ENCODE results near the gene GGCX. TPM values are rescaled to one million over a fixed set of nuclear protein-coding genes. Genes with fewer than 3 reads are reported as not detected.

The GGCX gene
- total RNA-seq, 2 donors from 2014 or later = 21.3 to 21.7 TPM

DNA sequence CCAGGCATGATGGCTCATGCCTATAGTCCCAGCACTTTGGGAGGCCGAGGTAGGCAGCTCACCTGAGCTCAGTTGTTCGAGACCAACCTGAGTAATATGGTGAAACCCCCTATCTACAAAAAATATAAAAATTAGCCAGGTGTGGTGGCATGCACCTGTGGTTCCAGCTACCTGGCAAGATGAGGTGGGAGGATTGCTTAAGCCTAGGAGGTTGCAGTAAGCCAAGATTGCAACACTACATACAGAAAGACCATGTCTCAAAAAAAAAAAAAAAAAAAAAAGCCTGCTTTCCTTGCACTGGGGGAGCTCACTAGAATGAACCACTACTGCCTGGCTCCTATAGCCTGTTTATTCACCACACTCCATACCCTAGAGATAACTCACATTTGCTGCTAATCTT, 29.7 kb downstream of the GGCX start:
- Mint-ChIP-seq H3K4me3 (no peak overlapping the region), H3K4me1 (peaks cover 5% of the 10 kb centered on the region), H3K27me3 (peaks cover 7% of the 10 kb centered on the region), H3K27ac (no peak overlapping the region), H3K36me3 (ENCODE audit: low read depth) (no peaks in the 10 kb centered on the region), H3K9me3 (no peaks in the 10 kb centered on the region)
- no peak for ATAC-seq (replicated peaks)

DNA sequence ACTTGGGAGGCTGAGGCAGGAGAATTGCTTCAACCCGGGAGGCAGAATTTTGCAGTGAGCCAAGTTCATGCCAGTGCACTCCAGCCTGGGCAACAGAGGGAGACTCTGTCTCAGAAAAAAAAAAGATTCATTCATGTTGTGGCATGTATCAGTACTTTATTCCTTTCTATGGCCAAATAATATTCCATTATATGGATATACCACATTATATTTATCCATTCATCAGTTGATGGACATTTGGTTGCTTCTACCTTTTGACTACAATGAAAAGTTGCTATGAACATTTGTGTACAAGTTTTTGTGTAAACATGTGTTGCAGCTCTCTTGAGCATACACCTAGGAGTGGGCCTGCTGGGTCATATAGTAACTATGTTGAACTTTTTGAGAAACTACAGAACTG, 31.5 kb downstream of the GGCX start:
- Mint-ChIP-seq H3K4me1 (no peaks in the 10 kb centered on the region), H3K27ac (no peak overlapping the region), H3K4me3 (no peak overlapping the region), H3K27me3 (peaks cover 9% of the 10 kb centered on the region), H3K9me3 (no peaks in the 10 kb centered on the region), H3K36me3 (ENCODE audit: low read depth) (no peaks in the 10 kb centered on the region)
- no peak for ATAC-seq (replicated peaks)

DNA sequence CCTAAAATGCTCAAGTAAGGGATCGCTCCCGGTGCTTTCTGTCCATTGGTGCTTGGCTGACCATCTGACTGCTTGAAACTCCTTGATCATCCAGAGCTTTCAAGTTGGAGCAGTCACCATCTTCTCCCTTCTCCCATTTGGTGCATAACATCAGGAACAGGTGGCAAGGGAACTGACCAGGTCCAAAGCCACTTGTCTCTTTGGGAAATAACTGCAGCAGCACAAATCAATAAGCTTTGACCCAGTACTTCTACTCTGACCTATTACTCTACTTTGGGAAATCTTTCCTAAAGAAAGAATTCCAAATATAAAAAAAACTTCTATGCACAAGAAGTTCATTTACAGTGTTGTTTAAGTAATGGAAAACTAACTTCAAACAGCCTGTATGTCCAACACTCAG, 32.9 kb downstream of the GGCX start:
- Mint-ChIP-seq H3K27me3 (peaks cover 9% of the 10 kb centered on the region), H3K27ac (no peak overlapping the region), H3K4me3 (no peak overlapping the region), H3K36me3 (ENCODE audit: low read depth) (no peaks in the 10 kb centered on the region), H3K9me3 (no peaks in the 10 kb centered on the region), H3K4me1 (no peaks in the 10 kb centered on the region)
- no peak for ATAC-seq (replicated peaks)

DNA sequence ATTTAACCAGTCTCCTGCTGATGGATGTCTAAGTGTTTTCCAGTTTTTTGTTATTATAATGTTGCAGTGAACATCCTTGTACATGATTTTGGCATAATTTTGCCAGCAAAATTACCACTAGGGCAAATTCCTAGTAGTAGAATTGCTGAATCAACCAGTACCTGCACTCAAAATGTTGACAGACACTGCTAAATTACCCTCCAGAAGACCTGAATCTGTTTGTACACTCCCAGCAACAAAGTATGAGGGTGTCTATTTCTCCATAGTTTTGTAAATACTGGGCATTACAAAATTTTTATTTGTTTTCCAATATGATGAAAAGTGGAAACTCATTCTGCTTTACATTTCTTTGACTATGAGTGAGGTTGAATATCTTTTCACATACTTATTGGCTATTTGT, 33.5 kb downstream of the GGCX start:
- Mint-ChIP-seq H3K9me3 (no peaks in the 10 kb centered on the region), H3K4me3 (no peak overlapping the region), H3K36me3 (ENCODE audit: low read depth) (no peaks in the 10 kb centered on the region), H3K27ac (no peak overlapping the region), H3K4me1 (no peaks in the 10 kb centered on the region), H3K27me3 (peaks cover 9% of the 10 kb centered on the region)
- ATAC-seq (replicated peaks) = no peak

DNA sequence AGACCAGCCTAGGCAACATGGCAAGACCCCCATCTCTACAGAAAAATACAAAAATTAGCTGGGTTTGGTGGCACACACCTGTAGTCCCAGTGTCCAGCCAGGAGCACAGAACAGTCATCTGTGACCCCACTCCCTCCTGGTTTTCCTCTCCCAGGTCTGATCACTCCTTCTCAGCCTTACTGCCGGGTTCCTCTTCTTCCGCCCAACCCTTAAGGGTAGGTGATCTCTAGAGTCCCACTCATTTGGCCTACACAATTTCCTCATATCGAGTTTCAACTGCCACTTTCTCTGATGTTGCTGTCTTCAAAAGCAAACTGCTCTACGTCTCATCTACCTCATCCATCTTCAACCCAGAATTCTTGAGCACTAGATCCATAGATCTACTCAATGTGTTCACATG, 35.7 kb downstream of the GGCX start:
- Mint-ChIP-seq H3K4me1 (no peaks in the 10 kb centered on the region), H3K36me3 (ENCODE audit: low read depth) (no peaks in the 10 kb centered on the region), H3K9me3 (no peaks in the 10 kb centered on the region), H3K4me3 (no peak overlapping the region), H3K27me3 (peaks cover 9% of the 10 kb centered on the region), H3K27ac (no peak overlapping the region)
- ATAC-seq (replicated peaks) = no peak

DNA sequence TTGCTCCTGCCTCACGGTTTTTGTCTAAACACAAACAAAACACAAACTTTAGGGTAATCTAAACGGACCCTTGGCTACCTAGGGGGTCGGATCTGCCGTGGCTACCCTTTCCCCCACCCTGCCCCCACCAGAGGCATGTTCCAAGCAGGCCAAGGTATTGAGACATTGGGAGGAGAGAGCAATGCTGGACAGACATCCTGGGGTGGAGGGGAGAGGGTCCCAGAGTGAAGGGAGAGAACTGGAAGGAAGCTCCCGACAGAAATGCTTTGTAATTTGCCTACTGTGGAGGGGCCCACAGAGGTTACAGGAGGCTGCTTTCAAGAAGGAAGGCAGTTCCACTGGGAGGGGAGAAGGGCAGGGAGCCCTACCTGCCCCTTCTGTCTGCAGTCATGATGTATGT, 36.3 kb downstream of the GGCX start:
- peaks cover 9% of the 10 kb centered on the region for H3K27me3 Mint-ChIP-seq
- H3K9me3 Mint-ChIP-seq = no peaks in the 10 kb centered on the region
- no peaks in the 10 kb centered on the region for H3K4me1 Mint-ChIP-seq
- H3K4me3 Mint-ChIP-seq = no peak overlapping the region
- H3K36me3 Mint-ChIP-seq (ENCODE audit: low read depth) = no peaks in the 10 kb centered on the region
- no peak for ATAC-seq (replicated peaks)
- no peak overlapping the region for H3K27ac Mint-ChIP-seq

DNA sequence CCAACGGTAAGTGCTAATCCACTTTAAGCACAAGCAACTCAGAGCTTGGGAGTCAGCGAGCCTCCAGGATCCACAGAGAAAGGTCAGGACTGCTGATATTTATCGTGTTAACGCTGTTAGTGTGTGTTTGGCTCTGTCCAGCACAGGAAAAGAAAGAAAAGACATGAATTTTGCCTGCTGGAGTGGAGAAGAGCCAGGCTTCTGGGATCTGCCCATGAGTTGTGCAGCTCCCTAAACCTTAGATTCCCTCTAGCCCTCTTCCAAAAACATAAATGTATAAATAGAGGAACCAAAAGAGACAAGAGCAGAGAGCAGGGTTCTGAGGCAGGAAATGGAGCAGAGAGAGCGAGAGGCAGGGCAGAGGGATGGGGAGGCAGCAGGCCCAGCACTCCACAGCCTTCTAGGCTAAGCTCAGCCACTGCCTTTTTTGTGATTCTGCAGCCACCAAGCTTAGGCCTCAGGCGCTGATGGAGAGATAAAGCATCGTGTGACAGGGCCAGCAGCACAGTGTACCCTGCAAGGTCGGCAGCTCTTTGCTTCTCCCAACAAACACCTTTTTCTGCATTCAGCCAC, 36.9 kb downstream of the GGCX start:
- no peak overlapping the region for H3K27ac Mint-ChIP-seq

DNA sequence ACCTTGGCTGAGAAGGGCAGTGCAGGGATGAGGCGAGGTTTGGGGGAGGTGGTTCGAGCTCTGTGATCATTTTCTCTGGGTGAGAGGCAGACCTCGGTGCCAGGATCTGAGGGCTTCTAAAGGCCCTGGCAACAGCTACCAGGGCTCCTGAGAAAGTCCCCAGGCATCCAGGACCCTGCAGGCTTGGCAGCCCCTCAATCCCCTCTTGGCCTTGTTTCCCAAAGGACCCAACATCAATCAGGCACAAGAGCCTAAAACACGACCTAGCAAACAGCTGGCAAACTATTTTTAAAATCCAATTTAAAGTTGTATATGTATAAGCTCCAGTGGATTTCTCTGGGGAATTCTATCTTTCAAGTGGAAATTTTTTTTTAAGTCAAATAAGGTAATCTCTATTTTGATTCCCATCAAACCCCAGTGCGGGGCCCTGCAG, 37.4 kb downstream of the GGCX start:
- H3K27ac Mint-ChIP-seq = no peak overlapping the region
- H3K27me3 Mint-ChIP-seq = peaks cover 9% of the 10 kb centered on the region

More for the DNA sequence above, 36.9 kb downstream of the GGCX start:
- Mint-ChIP-seq H3K4me1 (no peaks in the 10 kb centered on the region), H3K9me3 (no peaks in the 10 kb centered on the region), H3K4me3 (no peak overlapping the region), H3K36me3 (ENCODE audit: low read depth) (no peaks in the 10 kb centered on the region), H3K27me3 (peaks cover 9% of the 10 kb centered on the region)
- no peak for ATAC-seq (replicated peaks)

DNA sequence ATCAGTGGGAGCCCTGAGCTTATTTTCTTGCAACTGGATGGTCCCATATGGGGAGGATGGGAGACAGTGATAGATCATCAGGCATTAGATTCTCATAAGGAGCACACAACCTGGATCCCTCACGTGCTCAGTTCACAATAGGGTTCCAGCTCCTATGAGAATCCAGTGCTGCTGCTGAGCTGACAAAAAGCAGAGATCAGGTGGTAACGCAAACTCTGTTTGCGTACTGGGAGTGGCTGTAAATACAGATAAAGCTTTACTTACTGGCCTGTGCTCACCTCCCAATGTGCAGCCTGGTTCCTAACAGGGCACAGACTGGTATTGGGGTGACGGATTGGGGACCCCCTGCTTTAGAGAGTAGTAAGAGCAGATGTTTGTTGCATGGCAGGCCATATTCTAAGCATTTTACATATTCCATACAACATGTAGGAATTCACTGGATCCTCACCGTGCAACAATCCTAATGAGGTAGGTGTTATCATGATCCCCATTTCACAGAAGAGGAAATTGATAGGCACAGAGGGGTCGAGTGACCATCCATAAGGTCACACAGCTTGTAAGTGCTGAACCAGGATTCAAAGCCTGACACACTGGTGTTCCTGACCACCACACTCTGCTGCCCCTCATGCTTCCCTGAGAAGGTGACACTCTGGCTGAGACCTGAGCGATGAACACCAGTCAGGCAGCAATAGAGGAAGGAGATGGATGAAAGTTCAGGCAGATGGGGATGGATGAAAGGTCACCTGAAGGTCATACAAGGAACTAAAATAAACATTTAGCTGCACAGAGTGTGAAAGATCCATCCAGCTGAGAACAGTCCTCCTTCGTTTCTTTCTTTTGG, 38.0 kb downstream of the GGCX start:
- H3K36me3 Mint-ChIP-seq (ENCODE audit: low read depth) = no peaks in the 10 kb centered on the region
- no peaks in the 10 kb centered on the region for H3K9me3 Mint-ChIP-seq
- H3K27me3 Mint-ChIP-seq = peaks cover 9% of the 10 kb centered on the region
- H3K4me3 Mint-ChIP-seq = no peak overlapping the region
- ATAC-seq (replicated peaks) = no peak
- no peak overlapping the region for H3K27ac Mint-ChIP-seq
- no peaks in the 10 kb centered on the region for H3K4me1 Mint-ChIP-seq

More for the DNA sequence above, 37.4 kb downstream of the GGCX start:
- Mint-ChIP-seq H3K9me3 (no peaks in the 10 kb centered on the region), H3K4me3 (no peak overlapping the region), H3K4me1 (no peaks in the 10 kb centered on the region), H3K36me3 (ENCODE audit: low read depth) (no peaks in the 10 kb centered on the region)
- ATAC-seq (replicated peaks) = no peak

DNA sequence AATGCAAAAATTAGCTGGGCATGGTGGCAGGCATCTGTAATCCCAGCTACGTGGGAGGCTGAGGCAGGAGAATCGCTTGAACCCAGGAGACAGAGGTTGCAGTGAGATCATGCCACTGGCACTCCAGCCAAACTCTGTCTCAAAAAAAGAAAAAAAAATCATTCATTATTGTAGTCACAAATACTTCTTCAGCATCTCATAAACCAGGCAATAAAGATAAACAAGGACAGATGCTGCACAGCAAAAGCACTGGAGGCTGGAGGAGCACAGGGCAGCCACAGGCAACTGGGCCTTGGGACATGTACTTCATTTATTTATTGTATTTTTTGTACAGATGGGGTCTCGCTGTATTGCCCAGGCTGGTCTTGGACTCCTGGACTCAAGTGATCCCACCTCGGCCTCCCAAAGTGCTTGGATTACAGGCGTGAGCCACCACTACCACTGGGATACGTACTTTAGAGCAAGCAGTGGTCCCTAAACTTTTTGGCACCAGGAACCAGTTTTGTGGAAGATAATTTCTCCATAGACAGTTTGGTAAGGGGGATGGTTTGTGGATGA, 39.1 kb downstream of the GGCX start:
- no peak for ATAC-seq (replicated peaks)
- H3K4me3 Mint-ChIP-seq = no peak overlapping the region
- peaks cover 6% of the 10 kb centered on the region for H3K27me3 Mint-ChIP-seq
- H3K36me3 Mint-ChIP-seq (ENCODE audit: low read depth) = no peaks in the 10 kb centered on the region
- H3K27ac Mint-ChIP-seq = no peak overlapping the region
- H3K4me1 Mint-ChIP-seq = no peaks in the 10 kb centered on the region
- no peaks in the 10 kb centered on the region for H3K9me3 Mint-ChIP-seq

DNA sequence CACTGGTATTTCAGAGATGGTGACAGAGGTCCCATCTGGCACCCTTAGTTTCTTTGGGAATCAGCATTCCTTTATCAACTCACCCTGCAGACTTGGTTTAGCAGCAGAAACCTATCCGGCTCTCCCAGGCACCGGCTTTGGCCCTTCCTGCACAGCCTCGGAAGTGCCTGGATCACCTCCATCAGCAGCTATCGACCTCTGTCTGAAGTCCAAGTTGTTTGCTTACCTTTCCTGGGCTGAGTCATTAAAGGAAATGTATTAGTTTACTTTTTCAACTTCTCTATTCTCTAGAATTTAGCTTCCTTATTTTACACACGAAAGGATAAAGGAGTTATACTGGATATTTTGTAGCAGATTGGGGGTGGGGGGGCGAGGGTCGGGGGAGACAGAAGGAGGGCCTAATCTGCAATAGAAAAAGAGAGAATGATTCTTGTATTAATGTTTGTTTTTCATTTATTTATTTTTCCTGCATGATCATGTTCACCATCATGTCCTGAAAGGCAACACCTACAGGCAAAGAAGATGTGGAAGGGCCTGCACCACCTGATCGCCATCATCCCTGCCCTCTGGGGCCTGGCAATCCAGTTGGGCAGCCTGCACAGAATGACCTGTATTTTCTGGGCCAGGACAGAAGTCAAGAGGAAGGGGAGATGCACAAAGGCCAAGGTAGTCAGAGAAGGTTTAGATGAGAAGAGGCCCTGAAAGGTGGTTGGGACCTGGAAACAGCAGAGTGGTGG, 44.5 kb downstream of the GGCX start:
- Mint-ChIP-seq H3K4me3 (no peak overlapping the region), H3K4me1 (no peaks in the 10 kb centered on the region), H3K9me3 (no peaks in the 10 kb centered on the region), H3K36me3 (ENCODE audit: low read depth) (no peaks in the 10 kb centered on the region), H3K27ac (no peak overlapping the region), H3K27me3 (peaks cover 3% of the 10 kb centered on the region)
- no peak for ATAC-seq (replicated peaks)

DNA sequence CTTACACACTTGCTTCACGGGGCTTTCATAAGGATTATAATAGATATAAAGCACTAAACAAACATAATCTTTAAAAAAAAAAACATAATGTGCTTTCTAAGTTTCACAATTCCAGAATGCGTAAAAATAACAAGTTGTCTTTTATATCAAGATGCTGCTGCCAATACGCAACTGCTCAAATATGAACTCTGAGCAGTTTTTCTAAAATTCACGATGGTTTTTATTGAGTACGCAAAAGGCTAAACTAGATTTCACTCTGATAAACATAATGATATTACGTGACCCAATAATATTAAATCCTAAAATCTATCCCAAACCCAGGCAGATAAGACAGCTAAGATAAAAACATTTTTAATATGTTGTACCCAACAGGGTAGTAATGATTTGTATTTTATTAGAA, 47.0 kb downstream of the GGCX start:
- H3K4me1 Mint-ChIP-seq = no peaks in the 10 kb centered on the region
- H3K4me3 Mint-ChIP-seq = no peak overlapping the region
- H3K36me3 Mint-ChIP-seq (ENCODE audit: low read depth) = no peaks in the 10 kb centered on the region
- peaks cover 3% of the 10 kb centered on the region for H3K27me3 Mint-ChIP-seq
- no peaks in the 10 kb centered on the region for H3K9me3 Mint-ChIP-seq
- no peak overlapping the region for H3K27ac Mint-ChIP-seq
- no peak for ATAC-seq (replicated peaks)

DNA sequence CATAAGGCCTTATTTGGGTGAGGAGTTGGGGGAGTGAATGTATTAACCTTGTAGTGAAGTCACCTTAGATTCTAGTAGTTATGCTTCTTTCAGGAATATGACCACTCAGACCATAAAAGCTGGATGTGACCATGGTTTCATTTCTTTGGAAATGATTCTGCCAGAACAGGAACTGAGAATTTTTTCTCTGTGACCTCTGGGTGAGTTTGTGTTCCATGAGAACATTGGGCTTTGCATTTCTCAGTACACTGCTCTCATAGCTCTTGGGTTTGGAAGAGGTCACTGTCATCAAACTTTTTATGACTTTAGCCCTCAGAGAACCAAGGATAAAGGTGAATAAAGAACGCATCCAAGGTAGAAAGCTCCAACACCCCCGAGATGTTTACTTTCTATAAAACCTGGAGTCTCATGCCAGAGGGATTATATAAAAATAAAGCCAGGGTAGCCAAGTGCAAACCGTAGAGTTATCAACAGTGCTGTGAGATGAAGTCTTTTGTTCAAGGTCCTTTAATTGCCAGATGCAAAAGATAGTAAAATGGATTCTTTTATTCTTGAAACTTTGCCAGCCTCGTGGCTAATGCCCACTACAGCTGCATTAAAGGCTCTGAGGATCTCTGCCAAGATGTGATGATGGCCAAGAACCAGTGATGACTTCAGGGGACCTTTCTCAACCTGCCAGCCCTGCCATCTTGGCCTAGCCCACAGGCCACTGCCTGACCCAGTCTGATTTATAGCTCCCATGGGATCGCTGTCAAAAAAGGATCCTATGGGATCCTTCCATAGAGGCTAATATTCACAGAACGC, 50.1 kb downstream of the GGCX start:
- Mint-ChIP-seq H3K4me1 (no peaks in the 10 kb centered on the region), H3K9me3 (no peaks in the 10 kb centered on the region), H3K27me3 (no peaks in the 10 kb centered on the region), H3K27ac (no peak overlapping the region), H3K36me3 (ENCODE audit: low read depth) (no peaks in the 10 kb centered on the region), H3K4me3 (no peak overlapping the region)
- no peak for ATAC-seq (replicated peaks)

DNA sequence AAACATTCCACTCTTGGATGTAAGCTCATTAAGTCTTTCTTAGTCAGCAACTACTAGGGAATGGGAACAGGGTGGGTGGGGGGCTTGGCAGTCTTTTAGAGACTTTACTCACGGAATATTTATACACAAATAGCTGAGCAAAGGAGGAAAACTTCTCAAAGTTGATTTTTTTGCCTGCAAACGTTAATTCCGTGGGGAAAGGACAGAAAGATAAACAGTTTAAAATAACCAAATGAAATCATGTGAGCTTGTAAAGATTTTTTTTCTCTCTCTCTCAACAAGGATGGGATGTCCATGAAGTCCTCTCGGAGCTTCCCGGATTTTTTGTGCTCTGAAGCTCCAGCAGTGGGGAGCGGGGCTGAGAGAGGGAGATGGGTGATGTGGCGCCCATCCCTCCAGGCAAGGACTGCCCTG, 54.5 kb downstream of the GGCX start:
- no peaks in the 10 kb centered on the region for H3K4me1 Mint-ChIP-seq
- no peaks in the 10 kb centered on the region for H3K36me3 Mint-ChIP-seq (ENCODE audit: low read depth)
- no peaks in the 10 kb centered on the region for H3K27me3 Mint-ChIP-seq
- H3K27ac Mint-ChIP-seq = no peak overlapping the region
- no peak overlapping the region for H3K4me3 Mint-ChIP-seq
- no peak for ATAC-seq (replicated peaks)
- no peaks in the 10 kb centered on the region for H3K9me3 Mint-ChIP-seq
